C4-2B (cell line): ENCODE data around the gene MLANA.

Experiments used
- ZFX ChIP-seq: fragments of 450-650 bp; IDR thresholded peaks from 2 replicates; pipeline ENCODE4 v1.6.1; 2017
- TF ChIP-seq, protein P1 (sequence below): fragments of 450-650 bp; conservative IDR thresholded peaks from 2 replicates; pipeline ENCODE4 v1.5.1; 2017; ENCODE audit warnings: mild to moderate bottlenecking

DNA sequence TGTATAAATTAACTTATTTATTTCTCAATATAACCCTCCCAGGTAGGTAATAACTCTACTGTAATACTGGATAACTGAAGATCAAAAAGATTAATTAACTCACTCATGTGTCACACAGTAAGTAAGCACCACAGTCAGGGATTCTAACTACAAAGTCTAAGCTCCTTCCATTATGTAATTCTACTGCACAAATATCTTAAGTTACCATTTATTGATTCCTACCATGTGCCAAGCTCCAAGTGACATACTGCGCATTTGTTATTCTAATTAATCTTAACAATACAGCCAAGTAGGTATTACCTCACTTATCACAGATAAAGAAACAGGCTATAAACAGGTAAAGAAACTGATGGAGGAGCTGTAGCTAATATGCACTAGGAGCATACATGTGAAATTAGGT, 66.5 kb downstream of the MLANA start:
- TF ChIP-seq, protein P1, sequence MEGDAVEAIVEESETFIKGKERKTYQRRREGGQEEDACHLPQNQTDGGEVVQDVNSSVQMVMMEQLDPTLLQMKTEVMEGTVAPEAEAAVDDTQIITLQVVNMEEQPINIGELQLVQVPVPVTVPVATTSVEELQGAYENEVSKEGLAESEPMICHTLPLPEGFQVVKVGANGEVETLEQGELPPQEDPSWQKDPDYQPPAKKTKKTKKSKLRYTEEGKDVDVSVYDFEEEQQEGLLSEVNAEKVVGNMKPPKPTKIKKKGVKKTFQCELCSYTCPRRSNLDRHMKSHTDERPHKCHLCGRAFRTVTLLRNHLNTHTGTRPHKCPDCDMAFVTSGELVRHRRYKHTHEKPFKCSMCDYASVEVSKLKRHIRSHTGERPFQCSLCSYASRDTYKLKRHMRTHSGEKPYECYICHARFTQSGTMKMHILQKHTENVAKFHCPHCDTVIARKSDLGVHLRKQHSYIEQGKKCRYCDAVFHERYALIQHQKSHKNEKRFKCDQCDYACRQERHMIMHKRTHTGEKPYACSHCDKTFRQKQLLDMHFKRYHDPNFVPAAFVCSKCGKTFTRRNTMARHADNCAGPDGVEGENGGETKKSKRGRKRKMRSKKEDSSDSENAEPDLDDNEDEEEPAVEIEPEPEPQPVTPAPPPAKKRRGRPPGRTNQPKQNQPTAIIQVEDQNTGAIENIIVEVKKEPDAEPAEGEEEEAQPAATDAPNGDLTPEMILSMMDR = no peak
- TF ChIP-seq ZFX = no peak
